ENCODE results near the gene TINAG. TPM values are rescaled to one million over a fixed set of nuclear protein-coding genes. Genes with fewer than 3 reads are reported as not detected.

The TINAG gene
- total RNA-seq, 2 experiments from 2014 or later = not detected

DNA sequence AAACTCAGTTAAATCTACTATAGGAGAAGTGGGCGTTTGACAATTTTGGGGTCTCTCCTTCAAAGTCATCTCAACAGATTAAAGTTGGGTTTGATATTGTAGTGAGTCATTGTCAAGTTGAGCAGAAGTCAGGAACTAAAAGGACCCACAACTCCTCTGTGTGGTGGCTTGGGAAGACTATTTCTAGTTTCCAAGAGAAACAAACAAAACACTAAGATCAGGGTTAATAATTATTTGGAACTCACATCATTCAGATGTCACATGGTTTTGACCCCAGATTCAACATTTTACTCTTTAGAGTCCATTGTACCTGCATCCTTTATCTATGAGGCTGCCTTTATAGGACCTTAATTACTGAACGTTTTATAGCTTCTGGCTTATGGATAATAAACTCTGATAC is 45.3 kb upstream of the TINAG start:
- Mint-ChIP-seq H3K27ac (no peak overlapping the region), H3K27me3 (no peaks in the 10 kb centered on the region), H3K4me1 (ENCODE audit: low read depth) (no peaks in the 10 kb centered on the region), H3K36me3 (ENCODE audit: low read depth) (no peaks in the 10 kb centered on the region), H3K4me3 (no peak overlapping the region), H3K9me3 (no peaks in the 10 kb centered on the region)
- intact Hi-C loops (cut with DNase I, micrococcal nuclease) = no loop called here
- ChIA-PET POLR2A (no interaction called here), CTCF (no interaction called here)
- DNase-seq = no peak
- no peaks in the 10 kb centered on the region for H3K9me3 ChIP-seq (ENCODE audit: control insufficient read depth in 1 of 2, insufficient read depth in 1 of 2, low read length in 2 of 2)
- no peak for ATAC-seq (ENCODE audit: poor library complexity)
- H3K27me3 ChIP-seq (ENCODE audit: control insufficient read depth in 1 of 2, insufficient read depth in 2 of 2, low read length in 2 of 2) = no peaks in the 10 kb centered on the region
- H3K4me1 ChIP-seq (ENCODE audit: insufficient read depth, low read length) = no peaks in the 10 kb centered on the region
- TF ChIP-seq, protein P1, sequence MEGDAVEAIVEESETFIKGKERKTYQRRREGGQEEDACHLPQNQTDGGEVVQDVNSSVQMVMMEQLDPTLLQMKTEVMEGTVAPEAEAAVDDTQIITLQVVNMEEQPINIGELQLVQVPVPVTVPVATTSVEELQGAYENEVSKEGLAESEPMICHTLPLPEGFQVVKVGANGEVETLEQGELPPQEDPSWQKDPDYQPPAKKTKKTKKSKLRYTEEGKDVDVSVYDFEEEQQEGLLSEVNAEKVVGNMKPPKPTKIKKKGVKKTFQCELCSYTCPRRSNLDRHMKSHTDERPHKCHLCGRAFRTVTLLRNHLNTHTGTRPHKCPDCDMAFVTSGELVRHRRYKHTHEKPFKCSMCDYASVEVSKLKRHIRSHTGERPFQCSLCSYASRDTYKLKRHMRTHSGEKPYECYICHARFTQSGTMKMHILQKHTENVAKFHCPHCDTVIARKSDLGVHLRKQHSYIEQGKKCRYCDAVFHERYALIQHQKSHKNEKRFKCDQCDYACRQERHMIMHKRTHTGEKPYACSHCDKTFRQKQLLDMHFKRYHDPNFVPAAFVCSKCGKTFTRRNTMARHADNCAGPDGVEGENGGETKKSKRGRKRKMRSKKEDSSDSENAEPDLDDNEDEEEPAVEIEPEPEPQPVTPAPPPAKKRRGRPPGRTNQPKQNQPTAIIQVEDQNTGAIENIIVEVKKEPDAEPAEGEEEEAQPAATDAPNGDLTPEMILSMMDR (IDR thresholded peaks at IDR 0.05) = no peak
- H3K4me3 ChIP-seq (ENCODE audit: low read length) = no peak overlapping the region
- H3K36me3 ChIP-seq (ENCODE audit: insufficient read depth, low read length) = no peaks in the 10 kb centered on the region
- no peak overlapping the region for H3K27ac ChIP-seq (ENCODE audit: low read depth in 1 of 2, low read length in 2 of 2)

DNA sequence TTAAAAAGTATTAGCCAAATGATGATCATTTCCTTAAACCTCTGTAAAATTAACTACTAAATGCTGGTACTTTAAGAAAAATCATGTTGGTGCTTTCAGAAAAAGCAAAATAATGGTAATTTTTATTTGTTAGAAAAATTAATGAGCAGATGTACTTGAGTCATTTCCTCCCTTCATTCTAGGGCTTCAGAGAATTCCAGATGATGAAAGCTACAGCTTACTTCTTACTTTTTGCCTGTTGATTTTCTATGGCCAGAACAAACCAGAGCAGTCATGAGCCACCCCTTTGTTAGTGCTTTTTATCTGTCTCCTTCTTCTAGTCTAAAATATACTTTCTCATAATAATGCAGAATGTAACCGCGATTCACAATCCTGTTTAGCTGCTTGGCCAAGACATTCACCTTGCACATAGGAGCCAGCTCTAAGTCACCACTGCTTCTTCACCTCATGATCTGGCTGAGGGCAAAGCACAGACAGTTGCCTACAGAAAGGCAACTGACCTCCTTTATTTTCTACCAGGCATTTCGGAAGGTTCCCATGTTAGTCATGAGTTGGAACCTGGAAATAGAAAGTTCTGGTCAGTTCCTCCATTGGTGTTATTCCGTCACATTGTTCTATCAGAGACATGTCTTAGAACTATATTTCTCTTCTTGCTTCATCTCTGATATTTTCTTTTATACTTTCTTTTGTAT is 43.5 kb upstream of the TINAG start:
- Histone ChIP-seq H3K27me3 (ENCODE audit: control insufficient read depth in 1 of 2, insufficient read depth in 2 of 2, low read length in 2 of 2) (no peaks in the 10 kb centered on the region), H3K9me3 (ENCODE audit: control insufficient read depth in 1 of 2, insufficient read depth in 1 of 2, low read length in 2 of 2) (no peaks in the 10 kb centered on the region), H3K4me1 (ENCODE audit: insufficient read depth, low read length) (no peaks in the 10 kb centered on the region), H3K36me3 (ENCODE audit: insufficient read depth, low read length) (no peaks in the 10 kb centered on the region), H3K27ac (ENCODE audit: low read depth in 1 of 2, low read length in 2 of 2) (no peak overlapping the region), H3K4me3 (ENCODE audit: low read length) (no peak overlapping the region)
- intact Hi-C loops (cut with DNase I, micrococcal nuclease) = no loop called here
- Mint-ChIP-seq H3K4me3 (no peak overlapping the region), H3K4me1 (ENCODE audit: low read depth) (no peaks in the 10 kb centered on the region), H3K36me3 (ENCODE audit: low read depth) (no peaks in the 10 kb centered on the region), H3K9me3 (peaks cover 4% of the 10 kb centered on the region), H3K27me3 (peaks cover 5% of the 10 kb centered on the region), H3K27ac (no peak overlapping the region)
- ChIA-PET POLR2A (no interaction called here), CTCF (no interaction called here)
- ATAC-seq (ENCODE audit: poor library complexity) = no peak
- TF ChIP-seq, protein P1 (IDR thresholded peaks at IDR 0.05) = no peak
- no peak for DNase-seq

DNA sequence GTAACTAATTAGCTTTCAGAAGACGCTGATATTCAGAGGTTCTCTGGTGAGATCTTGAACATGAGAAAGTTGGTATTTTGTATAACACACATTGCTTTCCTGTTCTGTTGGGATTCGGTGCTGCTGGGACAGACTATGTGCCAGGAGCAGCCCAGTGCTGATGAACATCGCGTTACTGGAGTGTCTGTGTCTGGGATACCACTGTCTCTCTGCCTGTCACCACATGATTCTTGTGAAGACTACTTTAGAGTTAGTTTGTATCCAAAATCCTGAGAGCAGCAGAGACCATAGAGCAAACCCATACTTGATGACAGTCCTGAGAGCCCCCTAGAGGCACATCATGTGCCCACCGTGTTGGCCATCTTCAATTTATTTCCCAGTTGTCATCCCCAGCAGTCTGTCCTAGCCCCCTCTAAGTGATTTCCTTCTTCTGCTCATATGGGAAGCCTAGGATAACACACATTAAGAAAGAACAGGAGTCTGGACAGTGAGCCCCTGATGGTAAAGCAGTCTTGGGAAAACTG is 41.8 kb upstream of the TINAG start:
- TF ChIP-seq, protein P1 (IDR thresholded peaks at IDR 0.05) = no peak
- CTCF ChIA-PET = no interaction called here
- peaks cover 4% of the 10 kb centered on the region for H3K9me3 Mint-ChIP-seq
- no peaks in the 10 kb centered on the region for H3K36me3 ChIP-seq (ENCODE audit: insufficient read depth, low read length)
- intact Hi-C loops (cut with DNase I, micrococcal nuclease) = no loop called here
- H3K27me3 Mint-ChIP-seq = peaks cover 5% of the 10 kb centered on the region
- H3K9me3 ChIP-seq (ENCODE audit: control insufficient read depth in 1 of 2, insufficient read depth in 1 of 2, low read length in 2 of 2) = no peaks in the 10 kb centered on the region
- no peak for DNase-seq
- H3K4me1 ChIP-seq (ENCODE audit: insufficient read depth, low read length) = no peaks in the 10 kb centered on the region
- ATAC-seq (ENCODE audit: poor library complexity) = no peak
- H3K4me3 ChIP-seq (ENCODE audit: low read length) = no peak overlapping the region
- no peak overlapping the region for H3K27ac Mint-ChIP-seq
- no peaks in the 10 kb centered on the region for H3K36me3 Mint-ChIP-seq (ENCODE audit: low read depth)
- H3K27ac ChIP-seq (ENCODE audit: low read depth in 1 of 2, low read length in 2 of 2) = no peak overlapping the region
- no peaks in the 10 kb centered on the region for H3K27me3 ChIP-seq (ENCODE audit: control insufficient read depth in 1 of 2, insufficient read depth in 2 of 2, low read length in 2 of 2)
- POLR2A ChIA-PET = no interaction called here
- no peak overlapping the region for H3K4me3 Mint-ChIP-seq
- no peaks in the 10 kb centered on the region for H3K4me1 Mint-ChIP-seq (ENCODE audit: low read depth)
